Motor neuron (in vitro differentiated cells): ENCODE data around the gene GLMN. TPM values are rescaled to one million over a fixed set of nuclear protein-coding genes. Genes with fewer than 3 reads are reported as not detected.
A peak's percentile ranks its signal among the peaks of the same experiment; 100 is the strongest.

Experiments
- ATAC-seq, 8 experiments: fragments of 200-7000 bp; cut with Tn5 transposase; replicated peaks in 6 of 8; 2 replicates each; pipeline ENCODE4 v1.8.0; 2021; ENCODE audit warnings: mild to moderate bottlenecking in 8 of 8, moderate library complexity in 8 of 8
- H3K27ac ChIP-seq, 2 donors: fragments of 250-450 bp; sonication (Bioruptor Pico); 2 replicates each; pipeline ENCODE4 v1.9.0; 2021; ENCODE audit warnings: antibody characterized with exemption in 2 of 2, mild to moderate bottlenecking in 2 of 2, moderate library complexity in 1 of 2
- H3K4me1 ChIP-seq, 2 donors: fragments of 250-450 bp; sonication (Bioruptor Pico); replicated peaks in 1 of 2; 2 replicates each; pipeline ENCODE4 v1.6.1; 2021; ENCODE audit warnings: antibody characterized with exemption in 2 of 2, mild to moderate bottlenecking in 2 of 2, moderate library complexity in 1 of 2
- H3K4me3 ChIP-seq, 5 donors: fragments of 250-450 bp; sonication (Bioruptor Pico); 2 replicates each; pipeline ENCODE4 v1.9.0; 2021; ENCODE audit warnings: antibody characterized with exemption in 5 of 5, mild to moderate bottlenecking in 5 of 5, moderate library complexity in 4 of 5
- WGBS, 10 experiments: fragments of 450-650 bp; shearing (Covaris generic); methylation state at CpG; one replicate each; pipeline ENCODE4 v1.0.0; 2022; 5-methylcytosine and 5-hydroxymethylcytosine counted together
- in situ Hi-C, 9 experiments: fragments of 400-800 bp; cut with MboI; loops; one replicate each; pipeline ENCODE4 v1.15.0; 2021; ENCODE audit warnings: low sequenced_read_pairs in 9 of 9, low pct_unique_long_range_greater_than_20kb in 2 of 9; ENCODE audit not compliant: unreplicated experiment in 9 of 9
- total RNA-seq, 8 experiments: library from RNA; unstranded; fragments of 300-600 nt; gene quantifications; 2 replicates each; pipeline versions ENCODE4 v1.2.3 to v1.2.4, GENCODE V29; 2022

GLMN gene
- 10 to 100 TPM; 10.7 to 32.1 (median 20.9) TPM for total RNA-seq

DNA sequence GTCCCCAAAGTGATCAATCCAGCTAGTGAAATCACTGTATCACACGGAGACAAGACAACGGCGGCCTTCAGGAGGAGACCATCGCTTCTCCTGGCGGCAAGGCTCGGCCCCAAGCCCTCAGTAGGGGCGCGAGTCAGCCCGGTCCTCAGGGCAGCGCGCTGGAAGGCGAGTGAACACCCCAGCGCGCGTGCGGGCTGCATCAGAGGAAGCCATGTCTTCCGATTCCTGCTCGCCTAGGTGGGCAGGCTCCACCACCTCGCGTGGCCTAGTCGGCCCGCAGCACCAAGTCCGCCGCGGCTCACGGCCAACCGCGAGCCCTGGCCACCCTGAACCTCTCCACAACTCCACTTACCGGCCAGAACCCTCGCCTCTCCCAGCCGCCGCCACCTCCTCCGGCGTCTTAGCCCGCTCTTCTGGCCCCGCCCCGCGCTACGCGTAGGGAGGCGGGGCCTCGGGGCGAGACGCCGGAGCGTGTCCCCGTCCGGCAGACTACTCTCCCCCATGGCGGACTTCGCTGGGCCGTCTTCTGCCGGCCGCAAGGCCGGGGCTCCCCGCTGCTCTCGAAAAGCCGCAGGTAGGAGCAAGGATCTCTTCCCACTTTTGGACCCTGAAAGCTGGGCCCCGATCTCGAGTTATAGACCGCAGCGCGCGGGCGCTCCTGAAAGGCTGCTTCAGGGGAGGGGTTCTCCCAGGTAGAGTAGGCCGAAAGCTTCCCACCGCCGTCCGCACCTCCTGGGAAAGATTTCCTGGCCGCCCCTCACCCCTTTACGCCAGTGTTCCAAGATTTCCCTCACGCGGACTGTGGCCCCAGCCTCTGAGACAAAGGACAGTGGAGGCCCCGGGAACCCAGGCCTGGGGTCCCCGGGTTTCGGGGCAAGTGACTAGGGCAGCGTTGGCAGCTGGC lies at the start of gene GLMN, which contains the start of gene RPAP2:
Gene GLMN (minus strand): TSS at position 415 of the 904 bp plus-strand sequence. CDS start 988 bp downstream, outside the sequence.
Gene RPAP2 (plus strand): TSS at position 487 of the 904 bp plus-strand sequence. CDS start 15 bp downstream, at position 502.
- Histone ChIP-seq H3K27ac (peak within 1 kb of the TSS; percentile 88 to 94), H3K4me3 (peak within 1 kb of the TSS; percentile 78 to 90 (median 88)), H3K4me1 (peaks cover 6 to 18% of the 10 kb centered on the region in 2 donors)
- 0 to 1% (median 0%) methylated on average over 1 to 47 of the region's 76 CpGs; no CpG with 5 or more reads in 3 of the 10 experiments for WGBS, 10 experiments
- in situ Hi-C loops = loop anchor here in 2 of 9 experiments (25.0 kb wide), 2 partner anchors 287 to 312 kb away; no protein-coding TSS in a partner anchor
- peak; percentile 94 to 98 (median 97) for ATAC-seq

- Histone ChIP-seq H3K4me3 (no peak overlapping the region), H3K4me1 (no peaks in the 10 kb centered on the region), H3K27ac (no peak overlapping the region)
- WGBS, 10 experiments = 27 to 100% (median 97%) methylated on average over 1 of the region's 1 CpG; no CpG with 5 or more reads in 2 of the 10 experiments
- no peak for ATAC-seq
- in situ Hi-C loops = no loop called here
These were observed 48.3 kb upstream of the GLMN start for GRCh38 chr1:92346866-92347640.

DNA sequence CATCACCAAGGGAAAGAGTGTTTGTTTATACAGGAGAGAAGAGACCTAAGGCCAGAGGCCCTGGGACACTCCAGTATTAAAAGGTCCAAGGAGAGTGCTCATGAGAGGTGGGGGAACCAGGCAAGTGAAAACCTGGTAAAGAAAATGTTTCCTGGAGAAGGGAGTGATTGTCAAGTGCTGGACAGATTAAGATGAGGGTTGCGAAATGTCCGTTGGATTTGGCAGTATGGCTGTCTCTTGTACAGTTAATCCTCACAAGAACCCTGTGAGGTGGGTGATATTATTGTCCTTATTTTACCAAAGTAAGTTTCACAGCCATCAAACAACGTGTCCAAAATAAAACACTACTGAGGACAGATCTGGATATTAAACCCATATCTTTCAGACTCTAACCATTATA lies 44.3 kb upstream of the GLMN start:
- Histone ChIP-seq H3K4me1 (no peaks in the 10 kb centered on the region), H3K4me3 (no peak overlapping the region), H3K27ac (no peak overlapping the region)
- no peak for ATAC-seq
- in situ Hi-C loops = no loop called here
- WGBS, 10 experiments = 86 to 100% (median 96%) methylated on average over 2 to 3 of the region's 3 CpGs; no CpG with 5 or more reads in 2 of the 10 experiments

- ATAC-seq = no peak
- 100% methylated on average over 1 of the region's 1 CpG; no CpG with 5 or more reads in 3 of the 10 experiments for WGBS, 10 experiments
- no peaks in the 10 kb centered on the region for H3K4me1 ChIP-seq
- in situ Hi-C loops = no loop called here
- H3K4me3 ChIP-seq = no peak overlapping the region
- H3K27ac ChIP-seq = no peak overlapping the region
These were observed 43.6 kb upstream of the GLMN start for GRCh38 chr1:92342401-92342800.

DNA sequence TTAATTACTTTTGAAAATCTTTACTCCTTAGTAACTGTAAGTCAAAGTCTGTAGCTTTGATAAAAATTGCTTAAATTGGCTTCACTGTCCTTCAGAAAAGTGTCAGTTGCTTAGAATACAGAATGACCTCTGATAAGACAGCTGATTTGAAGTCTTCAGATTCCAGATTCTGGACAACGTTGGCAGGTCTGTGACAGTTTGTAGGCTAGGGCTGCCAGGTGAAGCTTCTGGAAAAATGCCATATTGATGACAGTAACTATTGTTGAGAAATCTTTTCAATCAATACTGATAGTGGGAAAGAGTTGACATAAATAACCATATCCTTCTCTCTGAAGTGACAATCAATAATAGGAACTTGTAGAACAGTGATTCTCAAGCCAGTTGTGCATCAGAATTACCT lies 41.4 kb upstream of the GLMN start:
- Histone ChIP-seq H3K4me1 (no peaks in the 10 kb centered on the region), H3K4me3 (no peak overlapping the region), H3K27ac (no peak overlapping the region)
- ATAC-seq = no peak
- 33 to 100% (median 94%) methylated on average over 1 of the region's 1 CpG; no CpG with 5 or more reads in 2 of the 10 experiments for WGBS, 10 experiments
- in situ Hi-C loops = no loop called here

DNA sequence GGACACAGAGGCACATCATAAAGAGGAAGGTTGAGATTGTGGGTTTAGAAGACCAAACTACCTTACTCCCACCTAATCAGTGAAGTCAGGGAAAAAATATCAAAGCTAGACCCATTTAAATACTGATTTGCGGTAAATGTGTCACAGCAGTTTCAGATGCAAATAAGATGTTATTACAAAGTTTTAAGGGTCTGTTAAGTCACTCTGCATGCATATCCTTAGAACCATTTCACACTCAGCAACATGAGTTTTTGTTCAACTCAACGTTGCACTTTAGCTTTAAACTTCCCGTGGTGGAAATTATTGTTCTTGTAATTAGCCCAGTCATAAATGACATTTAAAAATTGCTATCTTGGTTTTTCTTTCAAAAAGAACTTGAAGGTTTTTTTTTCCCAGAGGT lies 34.9 kb upstream of the GLMN start:
- Histone ChIP-seq H3K4me3 (no peak overlapping the region), H3K27ac (no peak overlapping the region), H3K4me1 (no peaks in the 10 kb centered on the region)
- in situ Hi-C loops = no loop called here
- WGBS, 10 experiments = 43 to 100% (median 73%) methylated on average over 2 to 3 of the region's 3 CpGs
- ATAC-seq = no peak

DNA sequence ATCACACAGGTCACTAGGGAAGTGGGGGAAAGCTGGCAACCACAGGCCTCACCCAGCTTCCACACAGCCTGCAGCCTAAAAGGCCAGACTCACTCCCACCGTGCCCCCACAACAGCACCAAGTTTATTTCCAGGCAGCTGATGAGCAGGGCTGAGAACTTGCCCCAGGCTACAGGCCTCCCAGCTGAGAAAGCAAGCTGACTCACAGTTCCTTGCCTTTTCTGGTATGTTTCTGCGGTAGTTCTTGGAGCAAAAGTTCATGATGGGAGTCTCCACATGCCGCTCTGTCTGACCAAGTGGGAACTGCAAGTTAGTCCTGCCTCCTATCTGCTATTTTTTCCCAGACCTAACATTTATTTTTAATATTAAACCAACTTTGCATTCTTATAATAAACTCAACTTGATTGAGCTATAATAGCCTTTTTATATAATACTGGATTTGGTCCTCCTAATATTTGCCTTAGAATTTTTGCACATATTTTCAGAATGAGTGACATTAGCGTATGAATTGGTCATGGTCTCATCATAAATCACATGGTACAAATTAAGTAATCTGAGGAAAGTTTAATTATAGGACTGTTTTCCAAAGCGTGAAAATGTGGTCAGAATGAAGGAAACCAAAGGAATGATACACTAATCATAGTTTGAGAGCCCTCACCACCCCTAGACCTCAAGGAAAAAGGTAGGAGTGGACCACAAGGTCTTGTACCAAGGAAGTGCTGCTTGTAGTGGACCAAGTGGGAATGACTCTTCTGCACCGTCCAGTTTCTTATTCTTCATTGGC lies 30.8 kb upstream of the GLMN start:
- in situ Hi-C loops = no loop called here
- WGBS, 10 experiments = 85 to 100% (median 94%) methylated on average over 1 to 6 of the region's 6 CpGs
- Histone ChIP-seq H3K4me1 (no peaks in the 10 kb centered on the region), H3K4me3 (no peak overlapping the region), H3K27ac (no peak overlapping the region)
- ATAC-seq = peak in 3 of 8 experiments; percentile 65 to 96 (median 91)

- H3K4me3 ChIP-seq = no peak overlapping the region
- no peak overlapping the region for H3K27ac ChIP-seq
- H3K4me1 ChIP-seq = no peaks in the 10 kb centered on the region
- WGBS, 10 experiments = 90 to 100% (median 96%) methylated on average over 1 to 4 of the region's 4 CpGs
- ATAC-seq = no peak
- in situ Hi-C loops = no loop called here
These were observed 29.0 kb upstream of the GLMN start for GRCh38 chr1:92327794-92328193.

DNA sequence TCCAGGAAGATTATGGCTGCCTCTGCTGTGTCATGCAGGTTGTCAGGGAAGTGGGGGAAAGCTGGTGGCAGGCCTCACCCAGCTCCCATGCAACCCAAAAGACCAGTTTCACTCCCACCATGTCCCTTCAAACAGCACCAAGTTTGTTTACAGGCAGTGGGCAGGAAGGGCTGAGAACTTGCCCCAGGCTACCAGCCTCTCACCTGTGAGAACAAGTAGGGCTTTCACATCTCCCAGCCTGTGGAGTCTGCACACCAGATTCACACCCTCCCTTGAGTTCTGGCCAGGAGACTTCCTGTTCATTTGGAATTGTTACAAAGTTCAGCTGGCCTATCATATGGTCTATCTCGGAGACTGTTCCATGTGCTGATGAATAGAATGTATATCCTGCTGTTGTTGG lies 27.9 kb upstream of the GLMN start:
- no peak for ATAC-seq
- no peaks in the 10 kb centered on the region for H3K4me1 ChIP-seq
- 83 to 100% (median 100%) methylated on average over 1 of the region's 1 CpG; no CpG with 5 or more reads in 4 of the 10 experiments for WGBS, 10 experiments
- in situ Hi-C loops = no loop called here
- no peak overlapping the region for H3K4me3 ChIP-seq
- H3K27ac ChIP-seq = no peak overlapping the region

GRCh38 chr1:92324784-92325183 lies 26.0 kb upstream of the GLMN start:
- Histone ChIP-seq H3K4me3 (no peak overlapping the region), H3K4me1 (no peaks in the 10 kb centered on the region), H3K27ac (no peak overlapping the region)
- in situ Hi-C loops = loop anchor here in 3 of 9 experiments (25.0 kb wide), 1 partner anchor 288 kb away; no protein-coding TSS in a partner anchor
- no peak for ATAC-seq

GRCh38 chr1:92323473-92324453 lies 25.0 kb upstream of the GLMN start:
- no peak for ATAC-seq
- WGBS, 10 experiments = 94 to 100% (median 98%) methylated on average over 2 to 7 of the region's 7 CpGs
- Histone ChIP-seq H3K27ac (no peak overlapping the region), H3K4me3 (no peak overlapping the region), H3K4me1 (no peaks in the 10 kb centered on the region)
- in situ Hi-C loops = loop anchor here in 3 of 9 experiments (25.0 kb wide), 1 partner anchor 289 kb away; no protein-coding TSS in a partner anchor
